ENCODE measurements around the gene SMARCB1. TPM values are rescaled to one million over a fixed set of nuclear protein-coding genes. Genes with fewer than 3 reads are reported as not detected.

The SMARCB1 gene
- total and polyA plus RNA-seq, 2 donors (not counting 1 experiment from before 2014, with no cell fraction given) = 179 to 190 TPM

DNA sequence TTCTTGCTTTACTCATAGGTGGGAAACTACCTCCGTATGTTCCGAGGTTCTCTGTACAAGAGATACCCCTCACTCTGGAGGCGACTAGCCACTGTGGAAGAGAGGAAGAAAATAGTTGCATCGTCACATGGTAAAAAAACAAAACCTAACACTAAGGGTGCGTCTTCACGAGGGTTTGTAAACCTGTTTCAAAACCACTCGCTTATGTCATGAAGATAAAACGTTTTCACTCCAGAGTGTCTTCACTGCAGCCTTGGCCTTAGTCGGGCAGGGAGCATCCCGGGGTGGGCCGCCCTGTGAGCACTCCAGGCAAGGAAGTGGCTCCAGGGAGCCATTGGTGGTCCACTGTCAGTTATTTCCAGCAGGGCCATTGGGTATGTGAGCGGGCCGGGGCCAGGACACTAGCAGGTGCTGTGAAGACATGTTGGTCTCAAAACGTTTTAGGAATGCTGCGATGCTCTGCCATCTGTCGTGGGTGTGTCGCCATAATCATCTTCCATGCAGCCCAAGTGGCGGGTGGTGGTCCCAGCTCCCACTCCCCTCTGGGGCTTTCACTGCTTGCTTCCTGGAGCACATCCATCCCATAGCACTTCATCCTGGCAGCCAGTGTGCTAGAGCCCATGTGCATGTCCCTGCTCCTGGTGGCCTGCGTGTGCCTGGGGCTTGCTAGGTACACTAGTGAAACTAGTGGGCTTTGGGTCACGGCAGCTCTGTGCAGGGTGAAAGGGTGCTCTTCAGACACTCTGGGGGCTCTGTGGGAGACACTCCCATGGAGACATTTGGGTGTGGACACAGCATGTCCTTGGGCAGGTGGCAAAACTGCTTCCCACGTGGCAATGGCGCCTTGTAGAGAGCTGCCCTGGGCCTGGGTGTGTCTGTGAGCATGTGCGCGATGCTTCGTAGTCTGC is 5.2 kb downstream of the SMARCB1 start:
- H3K4me1 ChIP-seq (ENCODE audit: control insufficient read depth in 2 of 2, insufficient read depth in 2 of 2, low read length in 2 of 2) = peaks cover 31 to 39% of the 10 kb centered on the region in 2 donors
- no peaks in the 10 kb centered on the region for H3K27me3 Mint-ChIP-seq
- no peak overlapping the region for H3K27ac ChIP-seq (ENCODE audit: low read length in 2 of 2)
- 95% methylated on average over 19 of the region's 25 CpGs for WGBS (ENCODE audit: insufficient coverage)
- ChIA-PET POLR2A (no interaction called here), CTCF (interaction anchor here (0.9 to 1.2 kb wide), 2 partner anchors 23 to 58 kb away, joined by 3 to 5 read pairs; no protein-coding TSS in a partner anchor)
- H3K9ac ChIP-seq (ENCODE audit: low read length) = no peak overlapping the region
- no peak overlapping the region for H3K4me2 ChIP-seq (replicated peaks; ENCODE audit: low read depth, low read length, poor library complexity, severe bottlenecking)
- no peak overlapping the region for H3K4me3 ChIP-seq (ENCODE audit: control extremely low read depth in 1 of 5, extremely low read depth in 1 of 5, insufficient read depth in 1 of 5, low read depth in 2 of 5, low read length in 4 of 5)
- H3K4me1 Mint-ChIP-seq = peaks cover 39% of the 10 kb centered on the region
- DNase-seq = no peak
- no peak overlapping the region for H3K27ac Mint-ChIP-seq
- H3K4me3 Mint-ChIP-seq = no peak overlapping the region
- peaks cover 0 to 45% of the 10 kb centered on the region in 2 experiments for H3K36me3 ChIP-seq (replicated peaks in 1 of 2; ENCODE audit: control extremely low read depth in 1 of 2, control insufficient read depth in 1 of 2, extremely low read depth in 1 of 2, insufficient read depth in 2 of 2, low read length in 1 of 2)
- no peaks in the 10 kb centered on the region for H3K9me3 Mint-ChIP-seq (ENCODE audit: insufficient read depth)
- no peak for ATAC-seq (ENCODE audit: low read depth)
- intact Hi-C loops (cut with micrococcal nuclease) = no loop called here
- peaks cover 59% of the 10 kb centered on the region for H4K20me1 ChIP-seq (ENCODE audit: control insufficient read depth, insufficient read depth, low read length, poor library complexity, severe bottlenecking)
- no peaks in the 10 kb centered on the region for H3K9me3 ChIP-seq (ENCODE audit: control extremely low read depth in 1 of 3, control insufficient read depth in 2 of 3, insufficient read depth in 1 of 3, low read length in 2 of 3)
- TF ChIP-seq EZH2 (IDR thresholded peaks at IDR 0.05; ENCODE audit: borderline replicate concordance, insufficient read depth, low read depth, low read length, poor library complexity, severe bottlenecking) = no peak
- TF ChIP-seq CTCF (IDR thresholded peaks at IDR 0.05) = no peak
- H3K79me2 ChIP-seq (ENCODE audit: control insufficient read depth, insufficient read depth, low read length) = peaks cover 70% of the 10 kb centered on the region
- no peaks in the 10 kb centered on the region for H3K27me3 ChIP-seq (replicated peaks in 1 of 4; ENCODE audit: control extremely low read depth in 1 of 4, control insufficient read depth in 3 of 4, insufficient read depth in 4 of 4, low read length in 3 of 4)
- H2AFZ ChIP-seq (ENCODE audit: insufficient read depth, low read depth, low read length, poor library complexity, severe bottlenecking) = no peak overlapping the region

DNA sequence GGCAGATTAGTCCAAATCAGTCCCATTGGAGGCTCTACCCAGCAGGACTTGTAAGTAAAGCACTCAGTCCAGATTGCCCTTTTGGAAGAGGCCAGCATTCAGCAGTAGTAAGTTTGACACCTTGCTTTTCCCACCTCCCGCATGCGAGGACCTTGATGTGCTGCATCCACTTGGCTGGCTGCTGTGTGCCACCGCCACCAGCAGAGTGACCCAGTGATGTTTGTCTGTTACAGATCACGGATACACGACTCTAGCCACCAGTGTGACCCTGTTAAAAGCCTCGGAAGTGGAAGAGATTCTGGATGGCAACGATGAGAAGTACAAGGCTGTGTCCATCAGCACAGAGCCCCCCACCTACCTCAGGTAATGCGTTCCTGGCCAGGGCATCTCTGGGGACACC is 6.6 kb downstream of the SMARCB1 start:
- Mint-ChIP-seq H3K27ac (no peak overlapping the region), H3K27me3 (no peaks in the 10 kb centered on the region), H3K4me1 (peaks cover 34% of the 10 kb centered on the region), H3K9me3 (ENCODE audit: insufficient read depth) (no peaks in the 10 kb centered on the region), H3K4me3 (no peak overlapping the region)
- Histone ChIP-seq H3K27ac (ENCODE audit: low read length in 2 of 2) (no peak overlapping the region), H3K36me3 (replicated peaks in 1 of 2; ENCODE audit: control extremely low read depth in 1 of 2, control insufficient read depth in 1 of 2, extremely low read depth in 1 of 2, insufficient read depth in 2 of 2, low read length in 1 of 2) (peaks cover 0 to 51% of the 10 kb centered on the region in 2 experiments), H2AFZ (ENCODE audit: insufficient read depth, low read depth, low read length, poor library complexity, severe bottlenecking) (no peak overlapping the region), H3K9ac (ENCODE audit: low read length) (no peak overlapping the region), H3K4me3 (ENCODE audit: control extremely low read depth in 1 of 5, extremely low read depth in 1 of 5, insufficient read depth in 1 of 5, low read depth in 2 of 5, low read length in 4 of 5) (no peak overlapping the region), H3K27me3 (replicated peaks in 1 of 4; ENCODE audit: control extremely low read depth in 1 of 4, control insufficient read depth in 3 of 4, insufficient read depth in 4 of 4, low read length in 3 of 4) (no peaks in the 10 kb centered on the region), H3K9me3 (ENCODE audit: control extremely low read depth in 1 of 3, control insufficient read depth in 2 of 3, insufficient read depth in 1 of 3, low read length in 2 of 3) (no peaks in the 10 kb centered on the region), H3K4me2 (replicated peaks; ENCODE audit: low read depth, low read length, poor library complexity, severe bottlenecking) (no peak overlapping the region), H4K20me1 (ENCODE audit: control insufficient read depth, insufficient read depth, low read length, poor library complexity, severe bottlenecking) (peaks cover 50% of the 10 kb centered on the region), H3K4me1 (ENCODE audit: control insufficient read depth in 2 of 2, insufficient read depth in 2 of 2, low read length in 2 of 2) (peaks cover 27 to 35% of the 10 kb centered on the region in 2 donors), H3K79me2 (ENCODE audit: control insufficient read depth, insufficient read depth, low read length) (peaks cover 67% of the 10 kb centered on the region)
- ATAC-seq (ENCODE audit: low read depth) (no peak), DNase-seq (no peak)
- CTCF ChIA-PET = interaction anchor here (1.2 kb wide), 1 partner anchor 24 kb away, joined by 5 read pairs; no protein-coding TSS in a partner anchor
- no peak for TF ChIP-seq EZH2 (IDR thresholded peaks at IDR 0.05; ENCODE audit: borderline replicate concordance, insufficient read depth, low read depth, low read length, poor library complexity, severe bottlenecking)
- no peak for TF ChIP-seq CTCF (IDR thresholded peaks at IDR 0.05)
- WGBS (ENCODE audit: insufficient coverage) = over 99% methylated on average over 7 of the region's 8 CpGs
- intact Hi-C loops (cut with micrococcal nuclease) = no loop called here
- POLR2A ChIA-PET = interaction anchor here (0.6 kb wide), 1 partner anchor 160 kb away, joined by 3 read pairs; no protein-coding TSS in a partner anchor
